GM21515 (cell line): ENCODE measurements around the gene TMEM256.
"Not testable (repeated sequence)": the region's sequence is repeated elsewhere in the genome, so short reads cannot be mapped to it uniquely, and the experiment has no call there.

Source experiments
- ATAC-seq: cut with Tn5 transposase; IDR thresholded peaks from one replicate; pipeline ENCODE4 v1.9.1; 2021; ENCODE audit not compliant: unreplicated experiment

The TMEM256 gene

GRCh38 chr17:7384489-7385081 is 19.3 kb downstream of the TMEM256 start:
- ATAC-seq = no peak

GRCh38 chr17:7383742-7384488 is 20.0 kb downstream of the TMEM256 start:
- peak; percentile 74 for ATAC-seq

GRCh38 chr17:7383371-7383741 is 20.5 kb downstream of the TMEM256 start:
- no peak for ATAC-seq

- no peak for ATAC-seq
Observed at GRCh38 chr17:7382901-7383300, 21.0 kb downstream of the TMEM256 start.

- ATAC-seq = no peak
Observed at GRCh38 chr17:7380855-7381683, 22.8 kb downstream of the TMEM256 start, which contains the start of gene TNK1. TSS of gene TNK1 (plus strand) at chr17:7381089. CDS start at chr17:7382927, 1,838 bp downstream.

GRCh38 chr17:7380321-7380720 is 23.6 kb downstream of the TMEM256 start:
- no peak for ATAC-seq

- ATAC-seq = no peak
Observed at GRCh38 chr17:7379134-7379533, 24.8 kb downstream of the TMEM256 start.

- ATAC-seq = no peak
Observed at GRCh38 chr17:7374353-7374752, 29.5 kb downstream of the TMEM256 start.

GRCh38 chr17:7370853-7371252 is 33.0 kb downstream of the TMEM256 start:
- no peak for ATAC-seq

GRCh38 chr17:7369825-7370224 is 34.1 kb downstream of the TMEM256 start:
- no peak for ATAC-seq

- not testable (repeated sequence) for ATAC-seq
Observed at GRCh38 chr17:7368599-7368994, 35.3 kb downstream of the TMEM256 start.

- no peak for ATAC-seq
Observed at GRCh38 chr17:7367918-7368598, 35.8 kb downstream of the TMEM256 start.

- ATAC-seq = no peak
Observed at GRCh38 chr17:7367083-7367482, 36.8 kb downstream of the TMEM256 start.

- ATAC-seq = not testable (repeated sequence)
Observed at GRCh38 chr17:7365963-7366362, 37.9 kb downstream of the TMEM256 start.

- ATAC-seq = no peak
Observed at GRCh38 chr17:7363311-7363710, 40.6 kb downstream of the TMEM256 start.

- ATAC-seq = no peak
Observed at GRCh38 chr17:7361906-7362305, 42.0 kb downstream of the TMEM256 start.

- ATAC-seq = no peak
Observed at GRCh38 chr17:7357381-7357780, 46.5 kb downstream of the TMEM256 start.

- no peak for ATAC-seq
Observed at GRCh38 chr17:7356756-7357155, 47.1 kb downstream of the TMEM256 start.

GRCh38 chr17:7356072-7356549 is 47.8 kb downstream of the TMEM256 start:
- ATAC-seq = no peak

- ATAC-seq = no peak
Observed at GRCh38 chr17:7355573-7355972, 48.3 kb downstream of the TMEM256 start.

- ATAC-seq = no peak
Observed at GRCh38 chr17:7355053-7355452, 48.8 kb downstream of the TMEM256 start, which contains the start of gene TMEM95. TSS of gene TMEM95 (plus strand) at chr17:7355156. CDS start at chr17:7355205, 49 bp downstream.
